GM12878 (cell line): ENCODE results near the gene CACNA2D4. TPM values are rescaled to one million over a fixed set of nuclear protein-coding genes. Genes with fewer than 3 reads are reported as not detected.

ENCODE experiments used
- ATAC-seq: fragments of 200-7000 bp; cut with Tn5 transposase; 3 replicates; pipeline ENCODE4 v1.9.1; 2020; ENCODE audit warnings: mild to moderate bottlenecking, moderate library complexity
- BruUV-seq: library from RNA; stranded (reverse); fragments of 400-500 nt; replicated peaks from 2 replicates; lab custom pipeline; 2021; lab: Mats Ljungman, UMichigan
- CTCF ChIA-PET: fragments of 300-600 bp; sonication (Branson Sonifier 250); formaldehyde crosslinking; extraction: SDS; loops from one replicate; lab custom pipeline; 2021; ENCODE audit warnings: inconsistent platforms; lab: Yijun Ruan, JAX
- POLR2A ChIA-PET: fragments of 350-600 bp; formaldehyde crosslinking; extraction: SDS; loops from one replicate; lab custom pipeline; 2021; ENCODE audit warnings: inconsistent platforms; lab: Charles Lee
- RAD21 ChIA-PET: fragments of 300-600 bp; sonication (Branson Sonifier 250); formaldehyde crosslinking; loops from one replicate; lab custom pipeline; 2023; ENCODE audit warnings: antibody characterized with exemption; ENCODE audit not compliant: unreplicated experiment; lab: Charles Lee
- SMC1A ChIA-PET: fragments of 300-600 bp; sonication (Branson Sonifier 250); formaldehyde crosslinking; loops from one replicate; lab custom pipeline; 2023; ENCODE audit not compliant: unreplicated experiment, uncharacterized antibody; lab: Charles Lee
- DNase-seq: peaks from one replicate; pipeline ENCODE4 v3.0.0-alpha.2; 2011; ENCODE audit warnings: low read depth, low spot score
- FAIRE-seq: peaks from 3 replicates; lab custom pipeline; 2011; peaks lifted over from hg19 to GRCh38; lab: Jason Lieb, UNC
- H2AFZ ChIP-seq: 2 replicates; pipeline ENCODE4 v1.6.0; 2011; ENCODE audit warnings: low read depth, low read length, control low read depth; ENCODE audit not compliant: control insufficient read depth
- H3K27ac ChIP-seq: 2 replicates; pipeline ENCODE4 v1.5.1; 2011; ENCODE audit warnings: control low read depth; ENCODE audit not compliant: control insufficient read depth, insufficient read depth
- H3K27me3 ChIP-seq, 2 experiments: replicated peaks in 1 of 2; 2 replicates each; pipeline versions ENCODE4 v1.6.0 to v1.6.1; 2011; ENCODE audit warnings: low read length in 1 of 2; ENCODE audit not compliant: control insufficient read depth in 2 of 2, insufficient read depth in 2 of 2
- H3K36me3 ChIP-seq, 2 experiments: 2 replicates each; pipeline ENCODE4 v1.5.1; 2011; ENCODE audit warnings: low read length in 1 of 2; ENCODE audit not compliant: control insufficient read depth in 2 of 2, insufficient read depth in 2 of 2
- H3K4me1 ChIP-seq: 2 replicates; pipeline ENCODE4 v1.6.1; 2011; ENCODE audit warnings: mild to moderate bottlenecking, low read length, moderate library complexity, mixed read lengths; ENCODE audit not compliant: control insufficient read depth, insufficient read depth
- H3K4me2 ChIP-seq: 2 replicates; pipeline ENCODE4 v1.6.0; 2011; ENCODE audit warnings: control low read depth; ENCODE audit not compliant: control insufficient read depth, insufficient read depth
- H3K4me3 ChIP-seq: fragments of 200-600 bp; sonication (generic); 2 replicates; pipeline ENCODE4 v1.5.1; 2016
- H3K79me2 ChIP-seq: 2 replicates; pipeline ENCODE4 v1.6.0; 2011; ENCODE audit warnings: low read length; ENCODE audit not compliant: control insufficient read depth, insufficient read depth
- H3K9ac ChIP-seq: 2 replicates; pipeline ENCODE4 v1.8.0; 2011; ENCODE audit warnings: low read length, control low read depth, mixed read lengths; ENCODE audit not compliant: control insufficient read depth, insufficient read depth
- H3K9me3 ChIP-seq: replicated peaks from 3 replicates; pipeline ENCODE4 v1.5.1; 2011; ENCODE audit warnings: mild to moderate bottlenecking, low read length; ENCODE audit not compliant: control insufficient read depth, insufficient read depth
- H4K20me1 ChIP-seq: 2 replicates; pipeline ENCODE4 v1.6.0; 2011; ENCODE audit not compliant: control insufficient read depth, insufficient read depth
- ASH2L ChIP-seq: fragments of 300-600, 200-600 bp; sonication (generic); IDR thresholded peaks from 2 replicates; pipeline ENCODE4 v1.6.1; 2017; ENCODE audit warnings: low read depth, mild to moderate bottlenecking, borderline replicate concordance
- BHLHE40 ChIP-seq, 2 experiments: fragments of 450-650 bp in 1 of 2; IDR thresholded peaks; 2 replicates each; pipeline ENCODE4 v1.6.1; 2011 to 2017; ENCODE audit warnings: low read depth in 2 of 2, borderline replicate concordance in 1 of 2, improper control_type of control experiment in 1 of 2, low read length in 1 of 2, mild to moderate bottlenecking in 1 of 2
- JUNB ChIP-seq: IDR thresholded peaks from 2 replicates; pipeline ENCODE4 v1.6.1; 2016; ENCODE audit warnings: antibody characterized with exemption, mild to moderate bottlenecking
- LARP7 ChIP-seq: fragments of 450-650 bp; IDR thresholded peaks from 2 replicates; pipeline ENCODE4 v1.6.1; 2017; ENCODE audit warnings: mild to moderate bottlenecking
- MXI1 ChIP-seq: fragments of 150-350 bp; IDR thresholded peaks from 2 replicates; pipeline ENCODE4 v1.6.1; 2011; ENCODE audit warnings: low read depth, mild to moderate bottlenecking, inconsistent platforms, low read length, improper control_type of control experiment
- MYC ChIP-seq: IDR thresholded peaks from 2 replicates; pipeline ENCODE4 v1.6.1; 2011; ENCODE audit warnings: mild to moderate bottlenecking, low read length, moderate library complexity, inconsistent platforms; ENCODE audit not compliant: insufficient read depth, insufficient replicate concordance, insufficient read length, severe bottlenecking
- NFIC ChIP-seq: IDR thresholded peaks from 2 replicates; pipeline ENCODE4 v1.6.1; 2012; ENCODE audit warnings: low read depth, mild to moderate bottlenecking, inconsistent platforms, low read length, moderate library complexity
- PAX8 ChIP-seq: fragments of 450-650 bp; IDR thresholded peaks from 2 replicates; pipeline ENCODE4 v1.6.1; 2017; ENCODE audit warnings: mild to moderate bottlenecking, moderate library complexity
- RBBP5 ChIP-seq: fragments of 200-600 bp; sonication (generic); conservative IDR thresholded peaks from 2 replicates; pipeline ENCODE4 v1.6.1; 2016
- RFX5 ChIP-seq: IDR thresholded peaks from 2 replicates; pipeline ENCODE4 v1.6.1; 2011; ENCODE audit warnings: low read depth, low read length, improper control_type of control experiment
- SMC3 ChIP-seq: IDR thresholded peaks from 2 replicates; pipeline ENCODE4 v1.6.1; 2011; ENCODE audit warnings: low read length, improper control_type of control experiment, borderline replicate concordance
- SP1 ChIP-seq: IDR thresholded peaks from one replicate; pipeline ENCODE4 v1.6.1; 2011; ENCODE audit warnings: low read depth, low read length
- SUPT20H ChIP-seq: IDR thresholded peaks from 2 replicates; pipeline ENCODE4 v1.6.1; 2011; ENCODE audit warnings: low read depth, mild to moderate bottlenecking, low read length, moderate library complexity, borderline replicate concordance; ENCODE audit not compliant: control insufficient read depth
- ZSCAN29 ChIP-seq: fragments of 450-650 bp; IDR thresholded peaks from 2 replicates; pipeline ENCODE4 v1.6.1; 2017; ENCODE audit warnings: mild to moderate bottlenecking, moderate library complexity
- WGBS: methylation state at CpG from one replicate; pipeline ENCODE4 v1.1.6; 2016; ENCODE audit warnings: low lambda C conversion rate; ENCODE audit not compliant: insufficient replicate concordance, insufficient coverage; ENCODE audit errors: missing lambda C conversion rate; 5-methylcytosine and 5-hydroxymethylcytosine counted together
- in situ Hi-C: fragments of 300-500 bp; cut with MboI; formaldehyde crosslinking; loops from 9 replicates; pipeline ENCODE4 v1.14.3; 2018; ENCODE audit warnings: mixed read lengths
- intact Hi-C: fragments of 100-400 bp; cut with micrococcal nuclease; formaldehyde crosslinking; loops from one replicate; pipeline ENCODE4 v1.14.2; 2022; ENCODE audit not compliant: unreplicated experiment
- polyA plus RNA-seq, 11 experiments: library from polyadenylated mRNA; depleted of rRNA in 4 of 11; unstranded in 6 of 11; stranded (reverse) in 5 of 11; fragments of >200 nt; fragmentation: Nextera tagmentation in 4 of 11; fragmentation: Illumina TruSeq in 1 of 11; extraction: Ambion mirVana in 4 of 11; extraction: Trizol in 1 of 11; gene quantifications; 1 replicate in 1 of 11; 2 replicates in 10 of 11; pipeline versions ENCODE4 v1.2.1 to v1.2.3, GENCODE V29; 2011 to 2016; ENCODE audit warnings: inconsistent platforms in 2 of 11, missing spikeins in 2 of 11, low read depth in 1 of 11
- total RNA-seq, 4 experiments: library from RNA; depleted of rRNA in 3 of 4; stranded (reverse); fragments of >200 nt in 3 of 4; fragmentation: Illumina TruSeq in 1 of 4; extraction: Trizol in 1 of 4; gene quantifications; 2 replicates each; pipeline versions ENCODE4 v1.2.1 to v1.2.3, GENCODE V29; 2013 to 2021
- TF ChIP-seq, protein P1 (sequence below): fragments of 450-650 bp; IDR thresholded peaks from 2 replicates; pipeline ENCODE4 v1.6.1; 2017; ENCODE audit warnings: mild to moderate bottlenecking, moderate library complexity
- TF ChIP-seq, protein P2 (sequence below): IDR thresholded peaks from 2 replicates; pipeline ENCODE4 v1.6.1; 2011; ENCODE audit warnings: borderline replicate concordance, low read depth, mild to moderate bottlenecking, moderate library complexity, mixed read lengths, low read length; ENCODE audit not compliant: insufficient read depth; ENCODE audit errors: extremely low read length
- TF ChIP-seq, protein P3 (sequence below): fragments of 450-650 bp; IDR thresholded peaks from 2 replicates; pipeline ENCODE4 v1.6.1; 2017; ENCODE audit warnings: borderline replicate concordance
- TF ChIP-seq, protein P4 (sequence below): IDR thresholded peaks from 2 replicates; pipeline ENCODE4 v1.6.1; 2012; ENCODE audit warnings: low read length, inconsistent platforms

CACNA2D4 gene
- total and polyA plus RNA-seq, 10 of the 15 experiments (the other 5 are each of a cell fraction or from before 2014, with no cell fraction given) = 0.03 to 1.0 (median 0.65) TPM

DNA sequence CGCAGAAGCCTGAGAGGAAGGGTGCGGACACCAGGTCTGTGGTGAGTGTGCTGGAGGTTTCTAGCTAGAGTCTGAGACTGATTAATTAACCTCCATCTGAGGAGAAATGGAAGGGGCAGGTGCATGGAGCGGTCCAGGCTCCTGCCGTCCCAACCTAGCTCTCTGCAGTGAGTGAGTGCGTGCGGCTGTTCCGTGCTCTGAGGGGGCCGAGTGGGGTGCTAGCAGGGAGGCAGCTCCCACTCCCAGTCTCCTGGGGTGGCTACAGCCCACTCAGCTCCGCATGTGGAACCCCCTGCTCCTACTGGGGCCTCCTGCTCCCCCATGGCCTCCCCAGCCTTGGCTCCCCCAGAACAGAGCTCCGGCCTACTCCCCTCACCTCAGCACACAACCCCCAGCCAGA is 95.2 kb downstream of the CACNA2D4 start:
- ATAC-seq (no peak), FAIRE-seq (no peak), DNase-seq (no peak)
- Histone ChIP-seq H3K27ac (no peak overlapping the region), H3K4me1 (no peaks in the 10 kb centered on the region), H4K20me1 (no peaks in the 10 kb centered on the region), H3K27me3 (peaks cover 8 to 11% of the 10 kb centered on the region in 2 experiments; a peak in 3 of 4 replicates), H3K4me2 (no peak overlapping the region), H3K36me3 (no peaks in the 10 kb centered on the region), H3K4me3 (no peak overlapping the region), H3K79me2 (no peaks in the 10 kb centered on the region), H3K9ac (no peak overlapping the region), H2AFZ (no peak overlapping the region), H3K9me3 (no peaks in the 10 kb centered on the region)
- ChIA-PET POLR2A (no interaction called here), RAD21 (no interaction called here), SMC1A (no interaction called here), CTCF (no interaction called here)
- 69% methylated on average over 9 of the region's 10 CpGs for WGBS
- intact Hi-C loops = no loop called here
- no TSS peak for BruUV-seq
- in situ Hi-C loops = no loop called here
- TF ChIP-seq LARP7 (no peak), MXI1 (no peak), JUNB (no peak), SP1 (no peak), BHLHE40 (IDR thresholded peaks at IDR 0.05; ENCODE audit: borderline replicate concordance in 1 of 2, low read depth in 2 of 2, low read length in 1 of 2) (no peak), ZSCAN29 (no peak), NFIC (no peak), RFX5 (no peak), MYC (no peak), SUPT20H (no peak), RBBP5 (no peak), SMC3 (no peak), ASH2L (no peak), PAX8 (no peak)
- TF ChIP-seq, protein P1, sequence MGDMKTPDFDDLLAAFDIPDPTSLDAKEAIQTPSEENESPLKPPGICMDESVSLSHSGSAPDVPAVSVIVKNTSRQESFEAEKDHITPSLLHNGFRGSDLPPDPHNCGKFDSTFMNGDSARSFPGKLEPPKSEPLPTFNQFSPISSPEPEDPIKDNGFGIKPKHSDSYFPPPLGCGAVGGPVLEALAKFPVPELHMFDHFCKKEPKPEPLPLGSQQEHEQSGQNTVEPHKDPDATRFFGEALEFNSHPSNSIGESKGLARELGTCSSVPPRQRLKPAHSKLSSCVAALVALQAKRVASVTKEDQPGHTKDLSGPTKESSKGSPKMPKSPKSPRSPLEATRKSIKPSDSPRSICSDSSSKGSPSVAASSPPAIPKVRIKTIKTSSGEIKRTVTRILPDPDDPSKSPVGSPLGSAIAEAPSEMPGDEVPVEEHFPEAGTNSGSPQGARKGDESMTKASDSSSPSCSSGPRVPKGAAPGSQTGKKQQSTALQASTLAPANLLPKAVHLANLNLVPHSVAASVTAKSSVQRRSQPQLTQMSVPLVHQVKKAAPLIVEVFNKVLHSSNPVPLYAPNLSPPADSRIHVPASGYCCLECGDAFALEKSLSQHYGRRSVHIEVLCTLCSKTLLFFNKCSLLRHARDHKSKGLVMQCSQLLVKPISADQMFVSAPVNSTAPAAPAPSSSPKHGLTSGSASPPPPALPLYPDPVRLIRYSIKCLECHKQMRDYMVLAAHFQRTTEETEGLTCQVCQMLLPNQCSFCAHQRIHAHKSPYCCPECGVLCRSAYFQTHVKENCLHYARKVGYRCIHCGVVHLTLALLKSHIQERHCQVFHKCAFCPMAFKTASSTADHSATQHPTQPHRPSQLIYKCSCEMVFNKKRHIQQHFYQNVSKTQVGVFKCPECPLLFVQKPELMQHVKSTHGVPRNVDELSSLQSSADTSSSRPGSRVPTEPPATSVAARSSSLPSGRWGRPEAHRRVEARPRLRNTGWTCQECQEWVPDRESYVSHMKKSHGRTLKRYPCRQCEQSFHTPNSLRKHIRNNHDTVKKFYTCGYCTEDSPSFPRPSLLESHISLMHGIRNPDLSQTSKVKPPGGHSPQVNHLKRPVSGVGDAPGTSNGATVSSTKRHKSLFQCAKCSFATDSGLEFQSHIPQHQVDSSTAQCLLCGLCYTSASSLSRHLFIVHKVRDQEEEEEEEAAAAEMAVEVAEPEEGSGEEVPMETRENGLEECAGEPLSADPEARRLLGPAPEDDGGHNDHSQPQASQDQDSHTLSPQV = no peak
- TF ChIP-seq, protein P2, sequence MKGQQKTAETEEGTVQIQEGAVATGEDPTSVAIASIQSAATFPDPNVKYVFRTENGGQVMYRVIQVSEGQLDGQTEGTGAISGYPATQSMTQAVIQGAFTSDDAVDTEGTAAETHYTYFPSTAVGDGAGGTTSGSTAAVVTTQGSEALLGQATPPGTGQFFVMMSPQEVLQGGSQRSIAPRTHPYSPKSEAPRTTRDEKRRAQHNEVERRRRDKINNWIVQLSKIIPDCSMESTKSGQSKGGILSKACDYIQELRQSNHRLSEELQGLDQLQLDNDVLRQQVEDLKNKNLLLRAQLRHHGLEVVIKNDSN = no peak
- TF ChIP-seq, protein P3, sequence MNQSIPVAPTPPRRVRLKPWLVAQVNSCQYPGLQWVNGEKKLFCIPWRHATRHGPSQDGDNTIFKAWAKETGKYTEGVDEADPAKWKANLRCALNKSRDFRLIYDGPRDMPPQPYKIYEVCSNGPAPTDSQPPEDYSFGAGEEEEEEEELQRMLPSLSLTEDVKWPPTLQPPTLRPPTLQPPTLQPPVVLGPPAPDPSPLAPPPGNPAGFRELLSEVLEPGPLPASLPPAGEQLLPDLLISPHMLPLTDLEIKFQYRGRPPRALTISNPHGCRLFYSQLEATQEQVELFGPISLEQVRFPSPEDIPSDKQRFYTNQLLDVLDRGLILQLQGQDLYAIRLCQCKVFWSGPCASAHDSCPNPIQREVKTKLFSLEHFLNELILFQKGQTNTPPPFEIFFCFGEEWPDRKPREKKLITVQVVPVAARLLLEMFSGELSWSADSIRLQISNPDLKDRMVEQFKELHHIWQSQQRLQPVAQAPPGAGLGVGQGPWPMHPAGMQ = no peak
- TF ChIP-seq, protein P4, sequence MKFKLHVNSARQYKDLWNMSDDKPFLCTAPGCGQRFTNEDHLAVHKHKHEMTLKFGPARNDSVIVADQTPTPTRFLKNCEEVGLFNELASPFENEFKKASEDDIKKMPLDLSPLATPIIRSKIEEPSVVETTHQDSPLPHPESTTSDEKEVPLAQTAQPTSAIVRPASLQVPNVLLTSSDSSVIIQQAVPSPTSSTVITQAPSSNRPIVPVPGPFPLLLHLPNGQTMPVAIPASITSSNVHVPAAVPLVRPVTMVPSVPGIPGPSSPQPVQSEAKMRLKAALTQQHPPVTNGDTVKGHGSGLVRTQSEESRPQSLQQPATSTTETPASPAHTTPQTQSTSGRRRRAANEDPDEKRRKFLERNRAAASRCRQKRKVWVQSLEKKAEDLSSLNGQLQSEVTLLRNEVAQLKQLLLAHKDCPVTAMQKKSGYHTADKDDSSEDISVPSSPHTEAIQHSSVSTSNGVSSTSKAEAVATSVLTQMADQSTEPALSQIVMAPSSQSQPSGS = no peak
